Measurements from ENCODE around the gene KIF2A. TPM values are rescaled to one million over a fixed set of nuclear protein-coding genes. Genes with fewer than 3 reads are reported as not detected.
A peak's percentile ranks its signal among the peaks of the same experiment; 100 is the strongest.

KIF2A gene
- polyA plus RNA-seq, 1 donor (not counting 4 experiments of a cell fraction or from before 2014, with no cell fraction given), result 34.8 TPM

- peak overlapping the region; percentile 69 for H3K27ac ChIP-seq (ENCODE audit: control insufficient read depth, insufficient read depth, low read length)
- H3K4me2 ChIP-seq (ENCODE audit: control insufficient read depth, extremely low read depth, insufficient read depth, low read depth, low read length), result peak overlapping the region; percentile 77
- H3K4me3 ChIP-seq (ENCODE audit: control insufficient read depth in 2 of 3, extremely low read depth in 1 of 3, insufficient read depth in 2 of 3, low read depth in 1 of 3, low read length in 3 of 3), result peak overlapping the region in 2 of 3 experiments; percentile 48 to 96
- H3K9ac ChIP-seq (ENCODE audit: control insufficient read depth, extremely low read depth, insufficient read depth, low read length), result peak overlapping the region; percentile 43
- no peaks in the 10 kb centered on the region for H3K9me1 ChIP-seq (ENCODE audit: control insufficient read depth, extremely low read depth, insufficient read depth, low read length)
- H3K79me2 ChIP-seq (ENCODE audit: control insufficient read depth, insufficient read depth, low read length), result peaks cover 41% of the 10 kb centered on the region
- peaks cover 0 to 1% of the 10 kb centered on the region in 2 experiments for H3K36me3 ChIP-seq (ENCODE audit: control insufficient read depth in 2 of 2, extremely low read depth in 1 of 2, insufficient read depth in 2 of 2, low read length in 2 of 2)
- dilution Hi-C loops (cut with MboI; ENCODE audit: extremely low pct_ligation_motif_present, low sequenced_read_pairs), result no loop called here
- H3K27me3 ChIP-seq (ENCODE audit: control insufficient read depth, extremely low read depth, insufficient read depth, low read length), result no peaks in the 10 kb centered on the region
- H3K9me3 ChIP-seq (ENCODE audit: control insufficient read depth, low read depth, low read length), result no peaks in the 10 kb centered on the region
- TF ChIP-seq CTCF (optimal IDR thresholded peaks at IDR 0.05 in 1 of 3, IDR thresholded peaks at IDR 0.05 in 1 of 3, conservative IDR thresholded peaks at IDR 0.05 in 1 of 3; ENCODE audit: extremely low read depth in 1 of 3, insufficient read depth in 2 of 3, low read length in 3 of 3) (no peak), EZH2 (IDR thresholded peaks at IDR 0.05; ENCODE audit: low read length) (no peak)
- FAIRE-seq, result no peak
- peaks cover 7% of the 10 kb centered on the region for H3K4me1 ChIP-seq (ENCODE audit: control insufficient read depth, extremely low read depth, insufficient read depth, low read length)
- no peak for DNase-seq (ENCODE audit: low read depth, low spot score)
- no peaks in the 10 kb centered on the region for H4K20me1 ChIP-seq (ENCODE audit: control insufficient read depth, extremely low read depth, insufficient read depth, low read length)
- H2AFZ ChIP-seq (ENCODE audit: control insufficient read depth, low read length), result peak overlapping the region; percentile 92
These were observed 670 bp upstream of the KIF2A start for GRCh38 chr5:62305358-62305714.

GRCh38 chr5:62306323-62306895 lies 403 bp downstream of the KIF2A start:
- FAIRE-seq (no peak), DNase-seq (ENCODE audit: low read depth, low spot score) (no peak)
- Histone ChIP-seq H3K4me2 (ENCODE audit: control insufficient read depth, extremely low read depth, insufficient read depth, low read depth, low read length) (peak overlapping the region; percentile 16), H3K27ac (ENCODE audit: control insufficient read depth, insufficient read depth, low read length) (peak overlapping the region; percentile 86), H3K9me1 (ENCODE audit: control insufficient read depth, extremely low read depth, insufficient read depth, low read length) (no peaks in the 10 kb centered on the region), H3K9ac (ENCODE audit: control insufficient read depth, extremely low read depth, insufficient read depth, low read length) (peak overlapping the region; percentile 86), H3K79me2 (ENCODE audit: control insufficient read depth, insufficient read depth, low read length) (peaks cover 52% of the 10 kb centered on the region), H4K20me1 (ENCODE audit: control insufficient read depth, extremely low read depth, insufficient read depth, low read length) (no peaks in the 10 kb centered on the region), H2AFZ (ENCODE audit: control insufficient read depth, low read length) (peak overlapping the region; percentile 82), H3K27me3 (ENCODE audit: control insufficient read depth, extremely low read depth, insufficient read depth, low read length) (no peaks in the 10 kb centered on the region), H3K36me3 (ENCODE audit: control insufficient read depth in 2 of 2, extremely low read depth in 1 of 2, insufficient read depth in 2 of 2, low read length in 2 of 2) (peaks cover 0 to 1% of the 10 kb centered on the region in 2 experiments), H3K4me1 (ENCODE audit: control insufficient read depth, extremely low read depth, insufficient read depth, low read length) (peaks cover 13% of the 10 kb centered on the region), H3K9me3 (ENCODE audit: control insufficient read depth, low read depth, low read length) (no peaks in the 10 kb centered on the region), H3K4me3 (ENCODE audit: control insufficient read depth in 2 of 3, extremely low read depth in 1 of 3, insufficient read depth in 2 of 3, low read depth in 1 of 3, low read length in 3 of 3) (peak overlapping the region; percentile 79 to 96 (median 92))
- dilution Hi-C loops (cut with MboI; ENCODE audit: extremely low pct_ligation_motif_present, low sequenced_read_pairs), result no loop called here
- TF ChIP-seq EZH2 (IDR thresholded peaks at IDR 0.05; ENCODE audit: low read length) (no peak), CTCF (optimal IDR thresholded peaks at IDR 0.05 in 1 of 3, IDR thresholded peaks at IDR 0.05 in 1 of 3, conservative IDR thresholded peaks at IDR 0.05 in 1 of 3; ENCODE audit: extremely low read depth in 1 of 3, insufficient read depth in 2 of 3, low read length in 3 of 3) (no peak)
